Lower lobe of right lung (tissue), 2 donors: ENCODE data around the gene ADGRE1. TPM values are rescaled to one million over a fixed set of nuclear protein-coding genes. Genes with fewer than 3 reads are reported as not detected.

Source experiments
- ATAC-seq, 2 donors: fragments of 200-7000 bp; cut with Tn5 transposase; one replicate each; pipeline ENCODE4 v1.9.1; 2020 to 2022; ENCODE audit warnings: mild to moderate bottlenecking in 2 of 2, moderate library complexity in 2 of 2
- DNase-seq: peaks from one replicate; pipeline ENCODE4 v3.0.0-alpha.2; 2020
- H3K27ac ChIP-seq: fragments of 200-600 bp; one replicate; pipeline ENCODE4 v1.8.0; 2022
- H3K27me3 ChIP-seq: fragments of 200-600 bp; one replicate; pipeline ENCODE4 v1.8.0; 2022; ENCODE audit warnings: low read depth
- H3K36me3 ChIP-seq: fragments of 200-600 bp; one replicate; pipeline ENCODE4 v1.8.0; 2022; ENCODE audit warnings: mild to moderate bottlenecking
- H3K4me1 ChIP-seq: fragments of 200-600 bp; one replicate; pipeline ENCODE4 v1.8.0; 2022
- H3K4me3 ChIP-seq: fragments of 200-600 bp; one replicate; pipeline ENCODE4 v1.8.0; 2022; ENCODE audit warnings: mild to moderate bottlenecking
- H3K9me3 ChIP-seq: fragments of 200-600 bp; one replicate; pipeline ENCODE4 v1.8.0; 2022
- intact Hi-C: fragments of 100-400 bp; cut with DNase I; formaldehyde crosslinking; loops from one replicate; pipeline ENCODE4 v1.11.0; 2022
- total RNA-seq: library from RNA; stranded (reverse); fragmentation: NEBNext Ultra II Directional; extraction: Animal tissue kit (Norgen Biotek cat#: 25700); gene quantifications from one replicate; pipeline ENCODE4 v1.2.1, GENCODE V29; 2021
- TF ChIP-seq, protein P1 (sequence below): fragments of 200-600 bp; IDR thresholded peaks from one replicate; pipeline ENCODE4 v1.8.0; 2022; ENCODE audit warnings: antibody characterized with exemption, mild to moderate bottlenecking
- donor health status: DM: no; HTN: yes; CAD: no; lungs with severe emphysema.

ADGRE1 gene
- total RNA-seq, 1 donor from 2014 or later = 1.8 TPM

DNA sequence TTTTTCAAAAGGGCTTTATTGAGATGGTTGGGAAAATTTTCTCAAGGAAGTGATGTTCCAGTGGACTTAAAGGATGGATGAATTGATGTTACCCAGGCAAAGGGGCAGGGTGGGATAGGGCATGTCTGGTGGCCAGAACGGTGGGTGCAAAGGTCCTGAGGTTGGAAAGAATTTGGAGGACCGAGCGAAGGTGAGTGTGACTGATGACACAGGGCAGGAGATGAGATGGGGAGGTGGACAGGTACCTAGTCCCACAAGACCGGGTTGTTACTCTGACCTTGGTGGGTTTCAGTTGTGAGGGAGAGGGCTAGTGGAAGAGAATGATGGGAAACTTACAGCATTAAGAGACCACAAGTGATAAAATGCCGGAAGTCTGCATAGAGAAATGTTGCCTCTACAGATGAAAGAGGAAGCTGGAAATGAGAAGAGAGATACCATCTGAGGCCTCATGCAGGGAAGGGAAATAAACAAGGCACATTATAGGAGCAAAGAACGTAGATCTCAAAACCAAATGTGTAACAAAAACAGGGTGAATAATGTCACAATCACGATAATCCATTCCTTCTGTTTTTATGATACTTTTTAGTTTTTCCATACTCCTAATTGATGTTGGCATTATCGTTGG lies 4.5 kb downstream of the ADGRE1 start:
- no peak overlapping the region for H3K27ac ChIP-seq

DNA sequence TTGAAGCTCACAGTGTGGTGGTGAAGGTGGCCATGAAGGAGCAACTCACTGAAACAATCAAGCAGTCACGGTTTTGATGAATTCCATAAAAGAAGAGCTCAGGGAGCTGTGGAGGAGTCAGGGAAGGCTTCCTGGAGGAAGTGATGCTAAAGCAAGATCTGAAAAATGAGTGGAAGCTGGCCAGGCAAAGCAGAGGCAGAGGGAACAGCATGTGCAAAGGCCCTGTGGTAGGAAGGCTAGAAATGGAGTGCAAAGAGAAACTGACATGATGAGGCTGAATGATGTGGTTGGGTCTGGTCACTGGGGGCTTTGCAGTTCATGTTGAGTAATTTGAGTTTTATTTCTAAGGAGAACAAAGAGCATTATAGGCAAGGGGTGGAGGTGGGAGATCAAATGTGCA lies 6.9 kb downstream of the ADGRE1 start:
- H3K4me1 ChIP-seq = no peaks in the 10 kb centered on the region
- TF ChIP-seq, protein P1, sequence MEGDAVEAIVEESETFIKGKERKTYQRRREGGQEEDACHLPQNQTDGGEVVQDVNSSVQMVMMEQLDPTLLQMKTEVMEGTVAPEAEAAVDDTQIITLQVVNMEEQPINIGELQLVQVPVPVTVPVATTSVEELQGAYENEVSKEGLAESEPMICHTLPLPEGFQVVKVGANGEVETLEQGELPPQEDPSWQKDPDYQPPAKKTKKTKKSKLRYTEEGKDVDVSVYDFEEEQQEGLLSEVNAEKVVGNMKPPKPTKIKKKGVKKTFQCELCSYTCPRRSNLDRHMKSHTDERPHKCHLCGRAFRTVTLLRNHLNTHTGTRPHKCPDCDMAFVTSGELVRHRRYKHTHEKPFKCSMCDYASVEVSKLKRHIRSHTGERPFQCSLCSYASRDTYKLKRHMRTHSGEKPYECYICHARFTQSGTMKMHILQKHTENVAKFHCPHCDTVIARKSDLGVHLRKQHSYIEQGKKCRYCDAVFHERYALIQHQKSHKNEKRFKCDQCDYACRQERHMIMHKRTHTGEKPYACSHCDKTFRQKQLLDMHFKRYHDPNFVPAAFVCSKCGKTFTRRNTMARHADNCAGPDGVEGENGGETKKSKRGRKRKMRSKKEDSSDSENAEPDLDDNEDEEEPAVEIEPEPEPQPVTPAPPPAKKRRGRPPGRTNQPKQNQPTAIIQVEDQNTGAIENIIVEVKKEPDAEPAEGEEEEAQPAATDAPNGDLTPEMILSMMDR = no peak
- peaks cover 3% of the 10 kb centered on the region for H3K27me3 ChIP-seq
- no peak for DNase-seq
- H3K4me3 ChIP-seq = no peak overlapping the region
- no peak for ATAC-seq
- H3K36me3 ChIP-seq = no peaks in the 10 kb centered on the region
- H3K9me3 ChIP-seq = peaks cover 9% of the 10 kb centered on the region
- H3K27ac ChIP-seq = no peak overlapping the region
- intact Hi-C loops = no loop called here

More for the DNA sequence above, 4.5 kb downstream of the ADGRE1 start:
- Histone ChIP-seq H3K4me1 (peaks cover 4% of the 10 kb centered on the region), H3K27me3 (peaks cover 3% of the 10 kb centered on the region), H3K9me3 (peaks cover 13% of the 10 kb centered on the region), H3K4me3 (no peak overlapping the region), H3K36me3 (no peaks in the 10 kb centered on the region)
- TF ChIP-seq, protein P1 = no peak
- peak in 1 of 2 donors; percentile 28 for ATAC-seq
- no peak for DNase-seq
- intact Hi-C loops = no loop called here

DNA sequence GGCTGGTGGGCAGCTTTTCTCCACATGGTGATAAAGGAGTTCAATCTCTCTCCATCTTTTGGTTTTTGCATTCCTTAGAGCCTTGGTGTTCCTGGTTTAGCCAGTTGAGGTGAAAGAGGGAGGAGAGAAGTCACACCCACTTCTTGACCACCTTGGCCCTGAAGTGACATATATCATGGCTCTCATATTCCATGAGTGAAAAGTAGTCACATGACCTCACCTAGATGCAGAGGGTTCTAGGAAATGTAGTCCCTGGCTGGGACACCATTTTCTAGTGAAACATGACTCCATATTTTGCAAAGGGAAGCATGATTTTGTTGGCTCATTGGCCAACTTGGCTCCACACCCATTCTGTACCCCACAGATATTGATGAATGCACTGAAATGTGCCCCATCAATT lies 16.1 kb downstream of the ADGRE1 start:
- Histone ChIP-seq H3K4me1 (no peaks in the 10 kb centered on the region), H3K9me3 (peaks cover 23% of the 10 kb centered on the region), H3K27me3 (no peaks in the 10 kb centered on the region), H3K27ac (no peak overlapping the region), H3K4me3 (no peak overlapping the region), H3K36me3 (no peaks in the 10 kb centered on the region)
- TF ChIP-seq, protein P1 = no peak
- DNase-seq = no peak
- ATAC-seq = no peak
- intact Hi-C loops = no loop called here

DNA sequence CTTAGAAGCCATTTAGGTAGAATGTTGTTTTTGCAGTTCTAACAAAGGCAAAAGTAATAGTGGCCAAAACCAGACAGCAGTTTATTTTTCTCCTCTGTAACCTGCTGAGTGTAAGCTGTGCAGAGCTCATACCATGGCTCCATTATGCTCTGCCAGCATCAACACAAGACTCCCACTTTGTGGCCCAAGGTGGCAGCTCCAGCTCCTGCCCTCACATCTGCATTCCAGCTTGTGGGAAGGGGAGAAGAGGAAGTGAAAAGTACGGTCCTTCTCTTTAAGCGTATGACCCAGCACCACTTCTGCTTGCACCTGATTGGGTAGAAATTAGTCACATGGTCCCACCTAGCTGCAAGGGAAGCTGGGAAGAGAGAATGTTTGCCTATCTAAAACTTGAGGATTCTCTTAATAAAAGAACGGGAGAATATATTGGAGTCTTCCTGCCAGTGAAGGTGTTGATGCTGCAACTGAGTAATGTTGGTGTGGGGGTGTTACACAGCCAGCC lies 19.2 kb downstream of the ADGRE1 start:
- H3K36me3 ChIP-seq = no peaks in the 10 kb centered on the region
- no peaks in the 10 kb centered on the region for H3K27me3 ChIP-seq
- ATAC-seq (no peak), DNase-seq (no peak)
- no peak overlapping the region for H3K27ac ChIP-seq
- H3K9me3 ChIP-seq = peaks cover 18% of the 10 kb centered on the region
- H3K4me1 ChIP-seq = no peaks in the 10 kb centered on the region
- H3K4me3 ChIP-seq = no peak overlapping the region
- intact Hi-C loops = no loop called here
- TF ChIP-seq, protein P1 = no peak

DNA sequence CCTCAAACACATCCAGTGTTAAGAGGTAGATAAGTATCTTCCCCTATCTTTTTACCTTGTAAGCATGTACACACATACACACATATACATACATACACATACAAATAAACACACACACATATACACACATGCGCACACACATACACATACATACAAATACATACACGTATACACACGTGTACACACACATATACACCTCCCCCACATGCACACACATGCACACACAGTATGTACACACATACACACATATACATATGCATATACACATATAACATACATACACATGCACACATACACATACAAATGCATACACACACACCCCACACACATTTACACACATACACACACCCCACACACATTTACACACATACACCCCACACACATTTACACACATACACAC lies 24.1 kb downstream of the ADGRE1 start:
- Histone ChIP-seq H3K4me1 (no peaks in the 10 kb centered on the region), H3K27ac (no peak overlapping the region), H3K9me3 (peaks cover 20% of the 10 kb centered on the region), H3K27me3 (no peaks in the 10 kb centered on the region), H3K4me3 (no peak overlapping the region), H3K36me3 (no peaks in the 10 kb centered on the region)
- no peak for DNase-seq
- ATAC-seq = no peak
- intact Hi-C loops = no loop called here
- TF ChIP-seq, protein P1 = no peak
